ENCODE measurements around the gene FOXO6.

The FOXO6 gene

DNA sequence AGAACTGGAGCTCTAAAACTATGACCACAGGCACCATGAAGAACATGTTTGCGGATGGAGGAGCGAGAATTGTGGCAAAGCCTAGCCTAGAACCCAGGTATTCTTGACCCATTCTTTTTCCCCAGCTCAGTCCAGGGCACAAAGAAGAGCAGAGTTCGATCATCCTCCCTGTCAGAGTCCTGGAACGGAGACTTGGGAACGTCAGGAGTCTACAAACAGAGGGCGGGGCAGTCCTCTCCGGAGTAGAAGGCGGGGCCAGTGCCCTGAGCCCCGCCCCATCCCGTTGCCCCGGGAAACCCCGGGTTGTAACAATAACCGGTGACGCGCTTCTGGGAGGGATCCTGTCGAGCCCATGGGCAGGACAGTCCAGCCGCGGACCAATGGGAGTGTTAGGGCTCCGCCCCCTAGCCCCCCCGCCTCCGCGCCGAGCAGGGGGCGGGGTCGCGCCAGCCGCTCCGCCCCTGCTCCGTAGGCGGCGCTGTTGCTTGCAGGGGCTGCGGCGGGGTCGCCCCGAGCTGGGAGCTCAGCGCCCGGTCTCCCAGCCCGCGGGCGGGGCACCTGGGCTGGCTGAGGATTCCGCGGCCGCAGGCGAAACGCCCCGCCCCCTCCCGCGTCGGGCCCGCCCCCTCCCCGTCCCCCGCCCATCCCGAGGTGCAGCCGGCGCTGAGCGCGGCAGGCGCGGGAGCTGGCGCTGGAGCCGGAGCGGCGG lies at the start of gene FOXO6:
Gene FOXO6, plus strand, starts transcription at position 649 of the 709 bp plus-strand sequence.
- Histone ChIP-seq H3K27ac (ENCODE audit: low read length) (no peak within 1 kb of the TSS), H3K36me3 (ENCODE audit: control insufficient read depth in 1 of 2, insufficient read depth in 2 of 2, low read length in 2 of 2) (no peaks in the 10 kb centered on the region), H3K4me1 (ENCODE audit: control insufficient read depth in 1 of 2, insufficient read depth in 2 of 2, low read length in 2 of 2) (peaks cover 0 to 38% of the 10 kb centered on the region in 2 donors), H3K9me3 (ENCODE audit: control insufficient read depth in 1 of 2, low read length in 2 of 2) (no peaks in the 10 kb centered on the region), H3K27me3 (ENCODE audit: low read depth, low read length) (peaks cover 13% of the 10 kb centered on the region), H3K4me3 (ENCODE audit: low read depth in 1 of 2, low read length in 2 of 2) (peak within 1 kb of the TSS; percentile 30 to 69)

DNA sequence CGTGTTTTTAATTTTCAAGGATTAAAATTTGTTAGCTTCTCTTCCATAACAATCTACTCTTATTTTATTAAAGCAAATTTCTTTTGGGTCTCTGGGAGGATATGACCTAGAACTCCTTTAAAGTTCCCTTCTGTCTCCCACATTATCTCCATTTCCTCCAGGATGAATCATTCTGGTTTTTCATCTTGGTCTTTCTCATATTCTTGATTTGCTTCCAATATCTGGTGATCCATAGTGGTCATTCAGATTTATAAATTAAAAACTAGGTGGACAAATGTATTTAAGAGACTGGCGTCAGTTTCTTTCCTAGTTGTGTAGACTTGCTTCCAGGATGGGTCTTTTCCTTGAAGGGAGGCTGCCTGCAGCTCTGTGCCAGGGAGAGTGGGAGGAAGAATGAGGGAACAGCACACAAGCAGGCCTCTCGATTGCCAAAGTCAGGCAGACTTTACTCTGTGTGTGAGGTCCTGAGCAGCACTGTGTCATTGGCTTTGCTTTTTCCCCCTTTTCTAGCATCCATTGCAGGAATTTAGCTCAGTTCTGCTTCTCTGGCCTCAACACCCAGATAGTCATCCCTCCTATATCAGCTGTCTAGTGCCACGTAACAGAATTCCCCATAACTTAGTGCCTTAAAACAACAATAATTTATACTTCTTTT lies 48.1 kb upstream of the FOXO6 start:
- H3K36me3 ChIP-seq (ENCODE audit: control insufficient read depth in 1 of 2, insufficient read depth in 2 of 2, low read length in 2 of 2) = no peaks in the 10 kb centered on the region
- H3K9me3 ChIP-seq (ENCODE audit: control insufficient read depth in 1 of 2, low read length in 2 of 2) = no peaks in the 10 kb centered on the region
- no peak overlapping the region for H3K4me3 ChIP-seq (ENCODE audit: low read depth in 1 of 2, low read length in 2 of 2)
- H3K27ac ChIP-seq (ENCODE audit: low read length) = no peak overlapping the region
- no peaks in the 10 kb centered on the region for H3K27me3 ChIP-seq (ENCODE audit: low read depth, low read length)
- H3K4me1 ChIP-seq (ENCODE audit: control insufficient read depth in 1 of 2, insufficient read depth in 2 of 2, low read length in 2 of 2) = peaks cover 12 to 18% of the 10 kb centered on the region in 2 donors

DNA sequence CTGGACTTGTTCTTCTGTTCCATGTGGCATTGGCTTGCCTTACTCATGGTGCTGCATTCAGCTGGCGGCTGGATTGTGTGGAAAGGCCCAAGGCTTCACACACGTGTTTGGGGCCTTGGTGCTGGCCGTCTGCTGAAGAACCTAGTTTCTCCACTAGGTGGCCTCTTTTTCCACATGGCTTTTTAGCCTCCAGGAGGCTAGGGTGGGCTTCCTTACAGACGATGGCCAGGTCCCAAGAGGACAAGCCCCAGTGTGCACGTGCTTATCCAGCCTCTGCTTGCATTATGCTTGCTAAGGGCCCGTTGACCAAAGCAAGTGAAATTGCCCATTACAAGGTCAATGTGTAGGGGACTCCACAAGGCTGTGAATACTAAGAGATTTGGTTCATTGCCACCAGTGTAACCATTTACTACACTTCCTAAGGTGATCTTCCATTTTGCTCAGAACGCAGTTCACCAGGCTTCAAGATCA lies 47.5 kb upstream of the FOXO6 start:
- Histone ChIP-seq H3K4me3 (ENCODE audit: low read depth in 1 of 2, low read length in 2 of 2) (no peak overlapping the region), H3K27me3 (ENCODE audit: low read depth, low read length) (no peaks in the 10 kb centered on the region), H3K4me1 (ENCODE audit: control insufficient read depth in 1 of 2, insufficient read depth in 2 of 2, low read length in 2 of 2) (peaks cover 12 to 18% of the 10 kb centered on the region in 2 donors), H3K36me3 (ENCODE audit: control insufficient read depth in 1 of 2, insufficient read depth in 2 of 2, low read length in 2 of 2) (no peaks in the 10 kb centered on the region), H3K27ac (ENCODE audit: low read length) (no peak overlapping the region), H3K9me3 (ENCODE audit: control insufficient read depth in 1 of 2, low read length in 2 of 2) (no peaks in the 10 kb centered on the region)

DNA sequence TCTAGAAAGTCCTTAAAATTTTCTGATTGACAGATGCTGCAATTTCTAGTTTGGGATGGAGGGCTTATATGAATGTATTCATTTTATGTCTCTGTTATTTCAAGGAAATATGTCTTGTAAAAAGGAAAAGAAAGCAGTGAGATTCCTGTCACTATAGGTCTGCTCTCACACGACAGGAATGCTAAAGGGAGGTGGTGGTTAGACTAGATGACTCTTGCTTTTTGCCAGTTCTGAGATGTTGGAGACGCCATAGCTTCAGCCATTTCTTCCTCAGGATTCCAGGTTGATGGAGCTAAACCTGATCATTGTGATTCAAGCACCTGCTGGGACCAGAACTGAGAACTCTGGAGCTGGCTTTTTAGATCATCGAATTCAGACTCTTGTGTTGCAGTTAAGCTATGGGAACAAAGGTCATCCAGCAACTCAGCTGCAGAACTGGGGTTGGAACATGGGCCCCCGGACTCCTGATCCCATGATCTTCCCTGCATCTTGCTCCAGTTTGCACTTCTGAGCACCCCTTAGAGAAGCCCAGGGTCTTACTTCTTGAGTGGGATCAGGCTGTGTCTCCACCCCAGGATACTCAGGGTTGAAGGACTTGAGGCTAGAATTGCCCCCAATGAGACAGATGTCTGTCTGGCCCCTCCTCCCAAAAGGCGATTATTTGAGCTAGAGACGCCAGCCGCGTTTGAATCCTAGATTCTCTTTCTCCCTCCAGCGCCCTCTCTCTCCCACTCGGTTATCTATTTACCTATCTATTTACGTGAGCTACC lies 46.7 kb upstream of the FOXO6 start:
- no peaks in the 10 kb centered on the region for H3K9me3 ChIP-seq (ENCODE audit: control insufficient read depth in 1 of 2, low read length in 2 of 2)
- no peaks in the 10 kb centered on the region for H3K27me3 ChIP-seq (ENCODE audit: low read depth, low read length)
- H3K4me1 ChIP-seq (ENCODE audit: control insufficient read depth in 1 of 2, insufficient read depth in 2 of 2, low read length in 2 of 2) = peaks cover 12 to 23% of the 10 kb centered on the region in 2 donors
- H3K36me3 ChIP-seq (ENCODE audit: control insufficient read depth in 1 of 2, insufficient read depth in 2 of 2, low read length in 2 of 2) = no peaks in the 10 kb centered on the region
- H3K4me3 ChIP-seq (ENCODE audit: low read depth in 1 of 2, low read length in 2 of 2) = no peak overlapping the region
- no peak overlapping the region for H3K27ac ChIP-seq (ENCODE audit: low read length)

DNA sequence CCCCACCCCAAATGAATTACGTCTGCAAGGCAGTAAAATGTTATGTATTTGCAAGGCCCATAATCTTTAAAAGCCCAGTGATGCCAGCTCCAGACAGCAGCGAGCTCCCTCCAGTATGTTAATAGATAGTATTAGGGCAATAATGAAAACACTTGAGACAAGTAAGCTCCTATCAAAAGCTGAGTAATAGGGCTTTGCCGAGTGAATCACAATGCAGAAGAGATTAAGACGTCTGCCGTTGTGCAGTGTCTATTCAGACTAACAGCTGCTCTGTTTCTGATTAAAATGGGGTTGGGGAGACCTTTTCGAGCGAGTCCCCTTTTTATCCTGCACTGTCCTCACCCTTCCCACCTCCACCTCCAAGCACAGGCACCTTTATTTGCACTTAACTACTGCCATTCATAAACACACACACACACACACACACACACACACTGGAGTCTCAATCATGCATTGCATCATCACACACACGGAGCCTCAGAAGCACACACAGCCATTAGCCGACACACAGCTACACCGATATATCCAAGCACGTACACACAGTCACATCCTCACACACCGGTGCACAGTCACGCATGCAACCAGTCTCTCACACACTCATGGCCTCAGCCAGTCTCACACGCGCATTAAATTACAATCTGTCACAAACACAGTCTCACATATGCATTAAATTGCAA lies 46.0 kb upstream of the FOXO6 start:
- Histone ChIP-seq H3K27ac (ENCODE audit: low read length) (no peak overlapping the region), H3K4me1 (ENCODE audit: control insufficient read depth in 1 of 2, insufficient read depth in 2 of 2, low read length in 2 of 2) (peaks cover 12 to 31% of the 10 kb centered on the region in 2 donors), H3K9me3 (ENCODE audit: control insufficient read depth in 1 of 2, low read length in 2 of 2) (no peaks in the 10 kb centered on the region), H3K36me3 (ENCODE audit: control insufficient read depth in 1 of 2, insufficient read depth in 2 of 2, low read length in 2 of 2) (no peaks in the 10 kb centered on the region), H3K4me3 (ENCODE audit: low read depth in 1 of 2, low read length in 2 of 2) (no peak overlapping the region), H3K27me3 (ENCODE audit: low read depth, low read length) (no peaks in the 10 kb centered on the region)

DNA sequence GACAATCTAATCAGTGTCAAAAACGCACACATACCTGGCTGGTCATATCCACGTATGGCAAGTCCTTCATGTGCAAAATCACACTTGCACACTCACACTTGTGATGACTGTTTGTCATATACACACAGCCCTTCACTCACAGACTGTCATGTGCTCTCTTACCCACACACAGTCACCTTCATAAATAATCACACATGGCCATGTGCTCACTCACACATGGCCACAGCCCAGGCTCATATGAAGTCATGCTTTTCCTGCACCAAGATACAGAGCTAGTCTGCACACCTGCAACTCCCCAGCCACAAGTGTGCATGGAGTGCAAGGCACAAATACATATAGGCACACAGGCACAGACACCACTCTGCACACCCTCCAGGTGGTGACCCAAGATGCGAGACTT lies 45.4 kb upstream of the FOXO6 start:
- Histone ChIP-seq H3K4me1 (ENCODE audit: control insufficient read depth in 1 of 2, insufficient read depth in 2 of 2, low read length in 2 of 2) (peaks cover 12 to 35% of the 10 kb centered on the region in 2 donors), H3K9me3 (ENCODE audit: control insufficient read depth in 1 of 2, low read length in 2 of 2) (no peaks in the 10 kb centered on the region), H3K4me3 (ENCODE audit: low read depth in 1 of 2, low read length in 2 of 2) (no peak overlapping the region), H3K36me3 (ENCODE audit: control insufficient read depth in 1 of 2, insufficient read depth in 2 of 2, low read length in 2 of 2) (no peaks in the 10 kb centered on the region), H3K27ac (ENCODE audit: low read length) (no peak overlapping the region), H3K27me3 (ENCODE audit: low read depth, low read length) (no peaks in the 10 kb centered on the region)

DNA sequence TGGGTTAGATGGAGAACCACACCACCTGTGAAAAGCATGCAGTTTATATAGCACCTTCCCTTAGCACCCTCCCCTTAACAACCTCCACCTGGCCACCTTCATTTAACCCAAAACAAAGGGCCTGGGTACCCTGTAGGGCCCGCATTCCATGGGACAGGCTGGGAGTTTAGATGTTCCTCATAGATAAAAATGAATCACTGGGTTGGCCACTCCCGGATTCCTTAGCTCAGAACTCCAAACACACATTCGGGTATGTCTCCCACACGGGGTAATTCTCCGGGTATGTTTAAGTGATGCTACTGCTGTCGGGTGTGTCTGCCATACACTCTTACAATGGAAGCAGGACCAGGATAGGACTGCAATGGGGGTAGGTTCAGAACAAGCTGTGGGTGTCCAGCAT lies 43.9 kb upstream of the FOXO6 start:
- Histone ChIP-seq H3K36me3 (ENCODE audit: control insufficient read depth in 1 of 2, insufficient read depth in 2 of 2, low read length in 2 of 2) (no peaks in the 10 kb centered on the region), H3K4me3 (ENCODE audit: low read depth in 1 of 2, low read length in 2 of 2) (no peak overlapping the region), H3K9me3 (ENCODE audit: control insufficient read depth in 1 of 2, low read length in 2 of 2) (no peaks in the 10 kb centered on the region), H3K27me3 (ENCODE audit: low read depth, low read length) (no peaks in the 10 kb centered on the region), H3K4me1 (ENCODE audit: control insufficient read depth in 1 of 2, insufficient read depth in 2 of 2, low read length in 2 of 2) (peaks cover 12 to 35% of the 10 kb centered on the region in 2 donors), H3K27ac (ENCODE audit: low read length) (no peak overlapping the region)

DNA sequence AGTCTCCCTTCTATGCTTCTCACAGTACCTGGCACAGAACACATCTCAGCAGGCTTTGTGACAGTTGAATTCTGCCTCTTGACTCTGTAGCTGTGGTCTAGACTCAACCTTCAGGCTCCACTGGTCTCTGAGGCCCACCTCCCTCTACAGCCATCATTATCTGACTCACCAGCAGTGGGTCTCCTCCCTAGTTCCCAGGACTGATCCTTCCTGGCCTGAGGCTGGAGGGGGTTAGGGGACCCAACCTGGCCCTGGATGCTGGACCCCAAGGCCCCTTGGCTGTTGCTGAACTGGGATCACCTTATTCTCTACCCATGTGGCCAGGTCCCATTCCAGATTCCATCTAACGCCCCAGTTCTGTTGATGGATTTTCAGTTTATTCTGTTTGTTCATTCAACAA lies 43.1 kb upstream of the FOXO6 start:
- Histone ChIP-seq H3K4me1 (ENCODE audit: control insufficient read depth in 1 of 2, insufficient read depth in 2 of 2, low read length in 2 of 2) (peaks cover 12 to 35% of the 10 kb centered on the region in 2 donors), H3K4me3 (ENCODE audit: low read depth in 1 of 2, low read length in 2 of 2) (no peak overlapping the region), H3K27ac (ENCODE audit: low read length) (no peak overlapping the region), H3K36me3 (ENCODE audit: control insufficient read depth in 1 of 2, insufficient read depth in 2 of 2, low read length in 2 of 2) (no peaks in the 10 kb centered on the region), H3K27me3 (ENCODE audit: low read depth, low read length) (no peaks in the 10 kb centered on the region), H3K9me3 (ENCODE audit: control insufficient read depth in 1 of 2, low read length in 2 of 2) (no peaks in the 10 kb centered on the region)

DNA sequence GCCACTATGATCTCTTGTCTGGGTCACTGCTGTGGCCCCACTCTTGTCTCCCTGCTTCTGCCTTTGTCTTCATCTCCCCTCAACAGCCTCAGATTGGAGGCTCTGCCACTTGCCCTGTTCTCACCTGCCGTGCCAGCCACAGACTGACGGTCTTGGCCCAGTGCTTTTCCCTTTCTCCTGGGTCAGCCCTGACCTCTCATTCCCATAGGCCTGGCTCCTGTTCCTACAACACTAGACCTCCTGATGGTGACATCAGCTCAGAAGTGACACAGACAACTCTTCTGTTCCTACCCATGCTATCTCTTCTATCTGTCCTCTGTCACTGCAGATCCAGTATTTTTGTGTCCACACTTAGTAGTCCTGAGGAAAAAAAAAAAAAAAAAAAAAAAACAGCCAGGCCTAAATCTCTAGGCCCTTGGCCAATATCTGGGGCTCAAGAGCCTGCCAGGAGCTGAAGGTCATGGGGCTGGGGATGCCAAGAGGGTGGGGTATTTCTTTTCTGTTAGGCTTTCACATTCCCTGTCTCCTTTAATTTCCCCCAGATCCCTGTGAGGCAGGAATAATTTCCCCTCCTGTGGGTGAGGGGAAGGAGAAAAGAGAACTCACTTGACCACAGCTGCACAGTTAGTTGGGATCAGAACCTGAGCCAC lies 42.0 kb upstream of the FOXO6 start:
- Histone ChIP-seq H3K27me3 (ENCODE audit: low read depth, low read length) (no peaks in the 10 kb centered on the region), H3K27ac (ENCODE audit: low read length) (no peak overlapping the region), H3K4me3 (ENCODE audit: low read depth in 1 of 2, low read length in 2 of 2) (no peak overlapping the region), H3K36me3 (ENCODE audit: control insufficient read depth in 1 of 2, insufficient read depth in 2 of 2, low read length in 2 of 2) (no peaks in the 10 kb centered on the region), H3K9me3 (ENCODE audit: control insufficient read depth in 1 of 2, low read length in 2 of 2) (no peaks in the 10 kb centered on the region), H3K4me1 (ENCODE audit: control insufficient read depth in 1 of 2, insufficient read depth in 2 of 2, low read length in 2 of 2) (peaks cover 6 to 26% of the 10 kb centered on the region in 2 donors)

DNA sequence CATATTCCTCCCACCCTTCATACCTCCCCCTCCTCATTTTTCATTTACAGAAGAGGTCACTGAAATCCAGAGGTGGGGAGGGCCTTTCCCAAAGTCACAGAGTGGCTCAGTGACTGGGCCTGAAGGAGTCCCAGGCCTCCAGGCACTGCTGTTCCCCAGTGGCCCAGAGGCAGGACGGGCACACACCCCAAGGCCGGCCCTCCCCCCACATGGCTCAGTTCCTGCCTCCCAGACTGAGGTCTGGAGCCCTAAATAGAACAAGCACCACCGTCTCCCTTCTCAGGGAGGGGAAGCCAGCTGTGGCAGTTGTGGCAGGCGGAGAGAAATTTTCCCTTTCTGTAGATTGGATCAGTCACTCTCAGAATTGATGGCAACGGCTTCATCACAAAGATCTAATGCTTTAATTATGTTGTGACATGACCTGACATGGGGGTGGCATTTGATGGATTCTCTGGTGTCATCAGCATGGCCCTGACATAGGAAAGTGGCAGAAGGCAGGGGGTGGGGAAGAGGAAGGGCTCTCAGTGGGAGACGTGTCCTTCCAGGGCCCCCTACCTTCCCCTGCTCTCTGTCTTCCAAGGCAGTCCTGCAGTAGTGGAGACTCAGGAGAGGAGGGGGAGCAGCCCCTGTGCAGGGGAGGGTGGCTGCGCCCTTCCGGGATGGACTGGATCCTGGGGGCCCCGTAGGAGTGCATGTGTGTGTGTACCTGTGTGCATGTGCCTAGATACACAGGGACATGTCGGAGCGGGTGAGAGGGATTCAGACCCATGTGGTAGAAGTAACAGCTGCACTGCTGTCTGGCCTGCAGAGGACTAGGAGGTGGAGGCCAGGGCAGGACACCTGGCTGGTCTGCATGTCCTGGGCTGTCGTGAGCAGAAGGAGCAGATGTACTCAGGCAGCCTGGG lies 41.2 kb upstream of the FOXO6 start:
- H3K27ac ChIP-seq (ENCODE audit: low read length) = no peak overlapping the region

More for the DNA sequence above, 41.2 kb upstream of the FOXO6 start:
- peaks cover 0 to 17% of the 10 kb centered on the region in 2 donors for H3K4me1 ChIP-seq (ENCODE audit: control insufficient read depth in 1 of 2, insufficient read depth in 2 of 2, low read length in 2 of 2)
- no peaks in the 10 kb centered on the region for H3K9me3 ChIP-seq (ENCODE audit: control insufficient read depth in 1 of 2, low read length in 2 of 2)
- H3K36me3 ChIP-seq (ENCODE audit: control insufficient read depth in 1 of 2, insufficient read depth in 2 of 2, low read length in 2 of 2) = no peaks in the 10 kb centered on the region
- H3K4me3 ChIP-seq (ENCODE audit: low read depth in 1 of 2, low read length in 2 of 2) = no peak overlapping the region
- H3K27me3 ChIP-seq (ENCODE audit: low read depth, low read length) = no peaks in the 10 kb centered on the region
